ENCODE data around the gene TRPC4.

The TRPC4 gene

GRCh38 chr13:37736045-37736444 lies 133.5 kb downstream of the TRPC4 start:
- no peak for DNase-seq (ENCODE audit: insufficient read length, low spot score)
- FAIRE-seq = no peak

GRCh38 chr13:37735293-37735692 lies 134.3 kb downstream of the TRPC4 start:
- FAIRE-seq (no peak), DNase-seq (ENCODE audit: insufficient read length, low spot score) (no peak)

GRCh38 chr13:37729876-37730275 lies 139.7 kb downstream of the TRPC4 start:
- DNase-seq (ENCODE audit: insufficient read length, low spot score) = no peak
- FAIRE-seq = no peak

GRCh38 chr13:37716420-37717195 lies 153.0 kb downstream of the TRPC4 start:
- DNase-seq (ENCODE audit: insufficient read length, low spot score) (no peak), FAIRE-seq (no peak)

GRCh38 chr13:37715606-37716015 lies 154.0 kb downstream of the TRPC4 start:
- FAIRE-seq = no peak

GRCh38 chr13:37709318-37709717 lies 160.3 kb downstream of the TRPC4 start:
- no peak for FAIRE-seq
- DNase-seq (ENCODE audit: insufficient read length, low spot score) = no peak

More at GRCh38 chr13:37715606-37716015, 154.0 kb downstream of the TRPC4 start:
- DNase-seq (ENCODE audit: insufficient read length, low spot score) = no peak

- DNase-seq (ENCODE audit: insufficient read length, low spot score) (no peak), FAIRE-seq (no peak)
Observed at GRCh38 chr13:37707739-37708500, 161.7 kb downstream of the TRPC4 start.

- FAIRE-seq = no peak
- no peak for DNase-seq (ENCODE audit: insufficient read length, low spot score)
Observed at GRCh38 chr13:37706041-37706440, 163.5 kb downstream of the TRPC4 start.

GRCh38 chr13:37701972-37702371 lies 167.6 kb downstream of the TRPC4 start:
- DNase-seq (ENCODE audit: insufficient read length, low spot score) (no peak), FAIRE-seq (no peak)

GRCh38 chr13:37701306-37701705 lies 168.3 kb downstream of the TRPC4 start:
- no peak for FAIRE-seq
- no peak for DNase-seq (ENCODE audit: insufficient read length, low spot score)

GRCh38 chr13:37700887-37701286 lies 168.7 kb downstream of the TRPC4 start:
- no peak for DNase-seq (ENCODE audit: insufficient read length, low spot score)
- no peak for FAIRE-seq

GRCh38 chr13:37695200-37695599 lies 174.4 kb downstream of the TRPC4 start:
- FAIRE-seq (no peak), DNase-seq (ENCODE audit: insufficient read length, low spot score) (no peak)

- DNase-seq (ENCODE audit: insufficient read length, low spot score) = no peak
- FAIRE-seq = no peak
Observed at GRCh38 chr13:37690361-37690760, 179.2 kb downstream of the TRPC4 start.

- DNase-seq (ENCODE audit: insufficient read length, low spot score) = no peak
- FAIRE-seq = no peak
Observed at GRCh38 chr13:37686501-37686900, 183.1 kb downstream of the TRPC4 start.

- DNase-seq (ENCODE audit: insufficient read length, low spot score) (no peak), FAIRE-seq (no peak)
Observed at GRCh38 chr13:37685206-37685605, 184.4 kb downstream of the TRPC4 start.

GRCh38 chr13:37682496-37682895 lies 187.1 kb downstream of the TRPC4 start:
- FAIRE-seq (no peak), DNase-seq (ENCODE audit: insufficient read length, low spot score) (no peak)

GRCh38 chr13:37681281-37682032 lies 188.1 kb downstream of the TRPC4 start:
- FAIRE-seq (no peak), DNase-seq (ENCODE audit: insufficient read length, low spot score) (no peak)

- FAIRE-seq = no peak
- DNase-seq (ENCODE audit: insufficient read length, low spot score) = no peak
Observed at GRCh38 chr13:37680137-37680536, 189.4 kb downstream of the TRPC4 start.

GRCh38 chr13:37679043-37679442 lies 190.5 kb downstream of the TRPC4 start:
- DNase-seq (ENCODE audit: insufficient read length, low spot score) = no peak
- no peak for FAIRE-seq

- DNase-seq (ENCODE audit: insufficient read length, low spot score) = no peak
- no peak for FAIRE-seq
Observed at GRCh38 chr13:37669845-37670244, 199.7 kb downstream of the TRPC4 start.

GRCh38 chr13:37667702-37668101 lies 201.9 kb downstream of the TRPC4 start:
- no peak for DNase-seq (ENCODE audit: insufficient read length, low spot score)

More at GRCh38 chr13:37667702-37668101, 201.9 kb downstream of the TRPC4 start:
- FAIRE-seq = no peak

Data from GM19239 (cell line).